HG02970 (cell line): ENCODE measurements around the gene DNAH3.
A peak's percentile ranks its signal among the peaks of the same experiment; 100 is the strongest.

Source experiments
- ATAC-seq: cut with Tn5 transposase; IDR thresholded peaks from one replicate; pipeline ENCODE4 v1.9.1; 2021; ENCODE audit warnings: mild to moderate bottlenecking, moderate library complexity, moderate number of reproducible peaks; ENCODE audit not compliant: unreplicated experiment, low FRiP score

The DNAH3 gene

DNA sequence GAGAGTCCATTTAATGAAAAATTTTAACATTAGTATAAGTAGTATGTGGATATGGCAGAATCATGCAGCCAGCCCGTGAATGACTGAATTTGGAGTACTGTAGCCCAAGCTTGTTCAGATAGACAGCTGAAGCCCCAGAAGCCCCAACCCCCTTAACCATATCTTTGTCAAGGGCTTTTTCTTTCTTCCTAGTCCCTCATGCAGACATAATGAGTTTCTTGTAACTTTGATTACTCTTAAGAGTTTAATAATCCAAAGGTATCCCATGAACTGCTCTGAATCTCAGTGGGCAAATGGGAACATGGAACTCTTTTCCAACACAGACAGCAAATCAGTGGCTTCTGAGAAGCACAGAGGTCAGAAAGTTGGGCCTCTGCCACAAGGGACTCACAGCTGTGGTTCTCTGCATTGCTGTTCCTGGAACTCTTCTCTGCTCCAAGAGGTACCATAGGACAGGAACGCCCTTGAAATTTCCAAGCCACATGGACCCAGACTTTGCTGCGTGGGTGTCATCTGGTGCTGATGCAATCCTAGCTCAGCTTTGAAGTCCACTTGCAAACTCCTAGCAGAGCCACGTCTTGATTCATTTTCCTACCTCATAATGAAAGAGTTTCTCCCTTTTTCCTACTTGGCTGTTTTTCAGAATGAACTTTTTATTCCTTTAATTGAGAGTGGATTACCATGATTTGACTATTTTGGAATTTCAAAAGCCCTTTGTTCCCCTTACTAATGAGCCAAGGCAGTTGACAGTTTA is 232.0 kb downstream of the DNAH3 start:
- ATAC-seq: no peak

DNA sequence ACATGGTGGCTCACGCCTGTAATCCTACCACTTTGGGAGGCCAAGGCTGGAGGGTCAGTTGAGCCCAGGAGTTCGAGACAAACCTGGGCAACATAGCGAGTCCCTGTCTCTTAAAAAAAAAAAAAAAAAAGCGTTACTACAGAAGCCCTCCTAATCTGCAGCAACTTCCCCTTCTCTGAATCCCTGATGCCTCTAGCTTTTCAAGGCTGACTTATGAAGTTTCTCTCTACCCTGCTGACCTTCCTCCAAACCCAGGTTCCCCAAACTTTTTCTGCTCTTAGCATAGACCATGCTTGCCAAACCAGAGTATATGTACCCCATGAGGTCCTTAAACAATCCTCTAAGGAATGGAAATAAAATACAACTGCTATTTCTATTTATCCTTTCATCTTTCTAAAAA is 233.7 kb downstream of the DNAH3 start:
- no peak for ATAC-seq

DNA sequence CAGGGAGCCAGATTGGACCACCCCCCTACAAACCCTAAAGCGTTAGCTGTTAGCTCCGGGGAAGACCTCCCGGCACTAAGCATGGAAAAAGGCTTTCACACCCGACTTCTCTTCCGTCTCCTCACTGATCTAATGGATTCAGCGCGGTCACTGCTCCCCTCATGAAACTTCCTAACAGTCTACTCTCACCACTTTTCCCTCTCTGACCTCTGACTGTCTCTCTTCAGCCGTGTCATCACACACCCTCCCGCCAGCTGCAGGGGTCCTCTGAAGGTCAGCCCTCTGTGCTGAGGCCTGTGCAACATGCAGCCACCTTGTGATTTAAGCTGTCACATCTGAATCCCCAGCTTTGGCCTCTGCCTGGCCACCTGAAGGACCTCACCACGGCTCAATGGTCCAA is 234.4 kb downstream of the DNAH3 start:
- no peak for ATAC-seq

DNA sequence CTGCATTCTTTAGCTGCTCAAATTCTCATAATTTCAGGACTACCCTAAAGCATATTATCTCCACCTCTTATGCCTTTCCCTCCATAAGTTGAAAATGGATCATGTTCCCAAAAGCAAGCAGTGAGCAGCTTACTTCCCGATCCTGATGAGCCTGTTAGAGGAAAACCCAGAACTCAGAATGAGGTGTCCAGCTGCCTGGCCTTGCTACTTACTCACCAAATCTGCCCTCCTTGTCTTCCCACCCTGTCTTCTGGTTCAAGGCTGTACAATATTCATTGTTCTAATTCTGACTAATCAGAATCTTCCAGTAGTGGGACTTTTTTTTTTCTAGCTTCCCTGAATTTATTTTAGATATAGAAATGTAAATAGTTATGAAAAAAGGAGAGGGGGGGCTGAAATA is 239.3 kb downstream of the DNAH3 start:
- no peak for ATAC-seq

DNA sequence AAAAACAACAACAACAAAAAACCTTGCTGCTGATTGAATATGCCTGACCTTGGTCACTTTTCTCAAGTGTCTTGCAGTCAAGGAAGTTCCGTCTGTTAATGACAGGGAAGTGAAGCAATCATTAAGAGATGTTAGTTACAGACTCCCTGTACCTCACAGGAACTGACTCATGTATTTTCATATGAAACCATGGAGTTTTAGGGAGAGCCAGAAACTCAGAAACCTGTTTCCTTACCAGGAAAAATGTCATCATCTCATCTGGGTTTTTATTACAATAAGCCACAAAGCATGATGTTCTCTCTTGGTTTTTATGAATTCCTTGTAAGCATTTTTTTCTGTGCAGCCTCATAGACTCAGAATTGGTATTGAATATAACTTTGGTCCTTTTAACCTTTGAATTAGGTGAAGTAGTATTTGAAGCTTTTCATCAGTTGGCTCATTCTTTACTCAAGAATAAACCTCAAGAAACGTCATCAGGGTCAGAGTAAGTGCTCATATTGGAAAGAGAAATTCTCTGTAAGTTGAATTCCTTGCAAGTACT is 239.8 kb downstream of the DNAH3 start:
- no peak for ATAC-seq

DNA sequence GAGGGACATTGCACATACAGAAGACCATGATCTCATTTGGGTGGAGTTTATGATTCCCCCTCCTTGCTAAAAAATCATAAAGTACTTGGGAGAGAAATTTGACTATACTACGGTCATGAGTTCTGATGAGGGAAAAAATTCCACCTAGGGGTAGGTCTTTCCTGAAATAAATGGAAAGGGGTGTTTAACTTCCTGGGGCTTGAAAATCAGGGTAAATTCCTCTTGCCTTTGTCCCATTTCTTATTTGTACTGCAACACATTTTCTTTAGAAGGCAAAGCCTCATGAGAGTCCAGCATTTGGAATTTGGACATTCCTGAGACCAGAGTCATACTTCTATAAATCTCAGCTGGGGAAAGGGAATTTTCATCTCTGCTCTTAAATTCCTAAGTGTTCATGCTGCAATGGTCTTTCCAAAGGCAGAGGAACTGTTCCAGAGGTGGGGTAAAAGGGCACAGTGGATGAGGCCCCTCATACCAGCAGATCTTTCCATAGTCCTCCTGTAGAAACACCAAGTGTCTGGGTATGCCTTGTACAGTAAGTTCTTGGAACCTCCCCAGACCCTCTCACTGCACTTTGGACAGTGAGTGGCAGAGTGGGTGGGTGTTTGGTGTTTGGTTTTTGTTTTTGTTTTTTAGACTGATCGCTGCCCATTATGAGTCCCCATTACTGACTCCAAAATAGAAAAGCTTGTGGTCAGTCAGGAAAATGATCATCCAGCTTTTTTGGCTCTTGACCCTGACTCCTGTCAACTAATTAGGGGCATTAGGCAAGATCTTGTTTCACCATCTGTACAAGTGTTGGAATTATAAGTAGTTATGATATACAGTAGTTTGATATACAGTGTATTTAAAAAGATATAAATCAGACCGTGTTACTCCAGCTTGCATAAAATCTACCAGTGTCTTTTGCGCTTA is 244.0 kb downstream of the DNAH3 start:
- no peak for ATAC-seq

DNA sequence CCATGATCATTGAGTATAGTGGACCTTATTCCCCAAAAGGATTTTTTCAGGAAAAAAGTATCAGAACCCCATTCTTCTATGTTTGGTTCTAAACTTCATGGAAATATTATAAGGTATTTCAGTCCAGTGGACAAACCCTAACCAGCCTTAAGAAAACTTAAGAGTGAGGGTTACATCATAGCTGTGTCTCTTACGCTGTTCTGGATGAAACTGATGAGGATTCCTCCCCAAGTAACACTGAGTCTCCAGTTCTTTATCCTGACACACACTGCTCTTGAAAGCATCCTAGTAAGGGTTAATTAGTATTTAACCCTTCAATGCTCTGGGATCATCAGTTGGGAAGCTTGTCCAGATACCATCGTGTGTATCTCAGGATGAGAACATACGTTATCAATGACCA is 245.1 kb downstream of the DNAH3 start:
- ATAC-seq: no peak

DNA sequence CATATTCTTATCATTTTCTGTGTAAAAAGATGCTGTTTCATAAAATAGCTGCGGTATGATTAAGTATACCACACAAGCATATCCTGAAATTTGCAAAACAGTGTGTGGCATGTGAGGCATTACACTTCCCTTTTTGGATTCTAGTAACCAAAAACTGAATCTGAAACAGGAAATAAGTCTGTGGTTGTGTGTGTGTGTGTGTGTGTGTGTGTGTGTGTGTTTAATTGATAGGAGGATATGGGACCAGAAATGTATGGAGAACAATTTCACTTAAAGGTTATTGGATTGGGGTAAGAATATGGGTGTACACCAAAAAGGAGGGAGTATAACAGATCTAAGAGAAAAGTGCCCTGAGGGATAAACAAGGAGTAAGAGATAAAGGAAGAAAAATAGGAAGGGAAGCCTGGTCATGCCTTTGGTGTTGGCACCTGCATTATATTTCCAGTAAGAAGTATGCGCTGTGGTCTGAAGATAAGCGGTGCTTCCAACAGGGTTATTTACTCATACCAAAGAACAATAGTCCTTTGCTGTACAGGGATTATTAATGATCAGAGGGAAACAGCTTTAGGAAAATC is 246.1 kb downstream of the DNAH3 start:
- no peak for ATAC-seq

DNA sequence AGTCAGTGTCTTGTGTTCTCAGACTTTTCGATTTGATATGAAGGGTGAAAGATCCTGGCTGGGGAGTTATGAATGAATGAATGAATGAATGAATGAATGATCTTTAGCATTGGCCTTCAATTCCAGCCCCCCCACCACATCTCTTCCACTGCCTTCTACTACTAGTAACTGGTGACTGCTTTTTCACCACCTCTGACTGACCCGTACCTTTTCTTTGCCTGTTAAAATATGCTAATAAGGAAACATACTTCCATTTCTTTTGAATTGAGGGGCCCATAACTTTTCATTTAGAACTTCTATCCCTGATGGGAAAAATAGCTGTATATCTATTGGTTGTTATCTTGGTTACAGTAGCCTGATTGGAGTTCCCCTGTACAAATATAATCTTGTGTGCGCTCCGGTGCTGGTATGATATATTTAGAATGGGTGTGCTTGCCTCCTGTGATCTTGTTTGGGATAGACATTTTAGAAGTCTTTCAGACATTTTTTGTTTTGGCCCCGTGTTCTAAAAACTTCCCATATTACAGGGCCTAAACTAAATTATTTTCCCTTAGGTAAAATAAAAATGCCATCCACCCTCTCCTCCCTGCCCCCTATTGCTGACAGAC is 246.6 kb downstream of the DNAH3 start:
- no peak for ATAC-seq

DNA sequence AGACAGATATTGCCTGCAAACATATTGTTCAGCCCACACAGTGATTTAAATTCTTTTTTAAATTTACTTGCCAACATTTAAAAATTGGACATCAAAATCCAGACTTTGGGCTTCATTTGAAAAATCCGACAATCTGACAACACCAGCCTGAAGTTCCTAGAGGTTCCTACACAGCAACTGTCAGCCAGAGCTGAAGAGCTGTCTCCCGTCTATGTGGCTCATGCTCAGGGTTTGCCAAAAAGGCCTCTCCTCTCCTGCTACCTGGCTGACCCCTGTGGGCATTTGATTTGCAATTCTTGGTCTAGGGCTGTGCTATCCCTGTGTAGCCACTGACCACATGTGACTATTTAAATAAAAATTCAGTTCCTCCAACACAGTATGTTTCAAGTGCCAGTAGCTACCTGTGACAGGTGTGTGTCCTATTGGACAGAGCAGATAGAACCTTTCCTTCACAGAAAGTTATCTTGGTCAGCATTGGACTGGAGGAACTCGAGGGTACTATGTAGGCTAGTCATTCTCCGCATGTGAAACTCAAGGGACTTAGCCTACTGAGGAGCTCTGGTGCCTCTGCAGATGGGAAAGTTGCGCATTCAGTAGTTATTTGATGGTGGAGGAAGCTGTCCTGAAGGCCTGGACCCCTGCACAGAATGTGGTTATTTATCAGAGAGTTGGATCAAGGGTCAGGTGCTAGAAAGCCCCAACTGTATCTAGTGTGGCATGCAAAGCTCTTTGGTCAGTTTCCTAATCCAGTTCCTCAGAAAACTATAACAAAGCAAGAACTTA is 247.3 kb downstream of the DNAH3 start:
- ATAC-seq: no peak

DNA sequence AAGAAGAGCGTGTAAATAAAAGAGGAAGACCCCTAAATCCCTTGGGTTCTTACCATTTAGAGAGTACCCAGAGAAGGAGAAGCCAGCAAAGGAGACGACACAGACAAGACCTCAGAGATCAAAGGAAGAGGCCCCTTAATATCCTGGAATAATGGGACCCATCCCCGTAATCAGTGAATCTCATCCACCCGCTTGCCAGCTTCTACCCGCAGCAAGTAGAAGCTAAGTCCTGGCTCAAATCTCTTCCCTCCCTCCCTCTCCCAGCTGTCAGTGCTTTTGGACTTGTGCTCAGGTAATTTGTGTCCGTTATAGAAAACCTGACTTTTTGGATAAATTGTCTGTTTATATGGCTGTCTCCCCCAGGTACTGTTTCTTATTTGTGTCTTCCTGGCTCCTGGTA is 248.2 kb downstream of the DNAH3 start:
- ATAC-seq: no peak

DNA sequence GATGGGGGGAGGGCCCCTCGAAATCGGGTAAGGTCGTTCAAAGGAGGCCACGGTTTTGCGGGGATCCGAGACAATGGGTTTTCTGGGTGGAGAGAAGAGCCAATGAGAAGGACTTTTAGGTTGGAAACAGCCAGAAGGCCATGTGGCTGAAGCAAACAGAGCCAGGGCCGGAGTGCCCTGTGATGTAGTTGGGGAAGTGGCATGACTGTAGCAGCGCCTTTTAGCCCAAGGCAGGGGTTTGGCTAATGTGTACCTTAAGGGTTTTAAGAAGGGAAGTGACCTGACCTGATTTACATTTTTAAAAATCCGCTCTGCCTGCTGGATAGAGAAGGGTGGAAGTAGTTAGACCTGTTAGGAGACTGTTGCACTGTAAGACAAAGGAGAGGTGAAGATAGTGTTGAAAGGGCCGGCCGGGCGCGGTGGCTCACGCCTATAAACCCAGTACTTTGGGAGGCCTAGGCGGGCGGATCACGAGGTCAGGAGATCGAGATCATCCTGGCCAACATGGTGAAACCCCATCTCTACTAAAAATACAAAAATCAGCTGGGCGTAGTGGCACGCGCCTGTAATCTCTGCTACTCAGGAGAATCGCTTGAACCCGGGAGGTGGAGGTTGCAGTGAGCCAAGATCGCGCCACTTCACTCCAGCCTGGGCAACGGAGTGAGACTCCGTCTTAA is 249.1 kb downstream of the DNAH3 start:
- ATAC-seq: no peak

DNA sequence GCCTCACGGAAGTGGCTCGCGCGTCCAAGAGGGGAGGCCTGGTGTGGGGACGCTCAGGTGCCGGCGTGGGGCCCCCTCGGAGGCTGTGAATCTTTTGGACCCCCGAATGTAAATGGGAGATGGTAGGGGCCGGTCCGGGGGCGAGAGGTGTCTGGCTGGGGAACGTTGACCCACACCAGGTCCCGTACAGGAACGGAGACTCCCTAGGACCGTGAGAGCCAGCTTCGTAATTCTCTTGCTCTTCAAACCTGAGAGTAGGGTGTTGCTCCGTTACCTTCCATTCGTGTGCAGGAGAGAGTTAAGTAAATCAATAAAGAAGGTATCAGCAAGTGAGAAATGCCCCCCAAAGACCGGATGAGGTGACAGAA is 249.6 kb downstream of the DNAH3 start:
- ATAC-seq: no peak

DNA sequence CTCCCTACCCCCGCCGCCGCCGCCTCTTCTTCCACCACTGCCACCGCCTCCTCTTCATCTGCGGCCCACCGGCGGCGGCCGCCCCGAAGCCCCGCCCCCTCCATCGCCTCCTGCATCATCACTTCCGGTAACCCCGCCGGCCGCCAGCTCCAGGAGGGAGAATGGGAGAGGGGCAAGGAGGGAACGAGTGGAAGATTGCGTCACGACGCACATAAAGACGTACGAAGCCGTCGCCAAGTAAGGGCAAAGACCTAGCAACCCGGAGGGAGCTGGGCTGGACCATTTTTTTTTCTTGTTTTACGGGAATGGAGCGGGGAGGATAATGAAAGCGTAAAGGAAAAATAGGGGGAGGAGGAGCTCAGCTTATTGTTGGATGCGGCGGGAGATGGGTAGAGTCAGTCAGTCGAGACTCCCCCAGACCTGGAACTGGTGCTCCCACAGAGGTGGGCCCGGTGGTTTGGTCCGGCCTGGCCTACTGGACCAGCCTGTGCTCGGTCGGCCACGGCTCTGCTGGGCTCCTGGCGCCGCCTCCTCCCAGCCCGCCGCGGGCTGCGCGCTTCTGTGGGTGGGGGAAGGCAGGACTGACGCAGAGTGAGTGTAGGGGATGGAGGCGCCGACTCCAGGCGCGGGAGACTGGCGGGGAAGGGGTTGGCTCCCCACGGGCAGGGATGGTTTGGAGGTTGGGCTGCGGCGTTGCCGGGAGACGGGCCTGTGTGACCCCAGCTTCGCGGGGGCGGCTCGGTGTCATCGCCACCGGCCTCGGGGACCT is 250.2 kb downstream of the DNAH3 start, which contains the start of the genes DCUN1D3 and LYRM1:
Gene DCUN1D3 (minus strand): TSS at position 60 of the 769 bp plus-strand sequence. CDS start 37,820 bp downstream, outside the sequence.
Gene LYRM1 (plus strand): TSS at position 473 of the 769 bp plus-strand sequence. CDS start 14,785 bp downstream, outside the sequence.
- ATAC-seq: peak; percentile 59

DNA sequence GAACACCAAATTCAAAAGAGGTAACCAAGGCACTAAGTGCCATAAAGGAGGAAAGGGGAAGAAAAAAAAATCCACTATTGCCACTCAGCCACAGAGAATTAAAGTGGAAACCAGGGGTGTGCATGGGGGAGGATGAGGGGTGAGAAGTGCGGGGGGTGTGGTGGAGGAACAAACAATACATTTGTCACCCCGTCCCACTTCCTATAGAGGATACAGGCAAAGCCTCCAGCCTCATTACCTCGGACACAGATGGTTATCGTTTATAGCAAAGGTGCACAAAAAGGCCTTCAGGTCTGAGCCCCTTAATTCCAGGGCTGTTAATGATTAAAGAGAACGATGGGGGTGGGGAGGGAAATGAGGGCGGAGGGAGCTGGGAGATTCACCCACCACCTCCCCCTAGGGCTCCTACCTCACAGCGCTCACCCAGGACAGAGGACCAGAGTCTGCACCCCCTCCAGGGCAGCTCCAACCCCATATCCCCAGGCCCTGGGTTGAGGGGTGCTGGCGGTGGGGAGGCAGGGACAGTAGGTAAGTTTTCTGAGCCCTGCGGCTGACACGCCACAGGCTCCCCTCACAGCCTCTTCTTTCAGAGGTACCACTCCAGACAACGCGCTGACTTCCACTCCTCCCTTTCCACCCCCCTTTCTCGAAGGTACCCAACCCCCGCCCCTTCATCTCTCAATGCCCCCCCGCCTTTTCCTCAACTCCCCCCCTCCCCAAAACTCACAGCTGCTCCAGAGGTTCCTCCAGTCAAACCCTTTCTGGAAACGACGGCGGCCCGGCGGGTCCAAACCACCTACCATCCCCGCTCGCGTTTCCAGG is 251.0 kb downstream of the DNAH3 start:
- no peak for ATAC-seq

DNA sequence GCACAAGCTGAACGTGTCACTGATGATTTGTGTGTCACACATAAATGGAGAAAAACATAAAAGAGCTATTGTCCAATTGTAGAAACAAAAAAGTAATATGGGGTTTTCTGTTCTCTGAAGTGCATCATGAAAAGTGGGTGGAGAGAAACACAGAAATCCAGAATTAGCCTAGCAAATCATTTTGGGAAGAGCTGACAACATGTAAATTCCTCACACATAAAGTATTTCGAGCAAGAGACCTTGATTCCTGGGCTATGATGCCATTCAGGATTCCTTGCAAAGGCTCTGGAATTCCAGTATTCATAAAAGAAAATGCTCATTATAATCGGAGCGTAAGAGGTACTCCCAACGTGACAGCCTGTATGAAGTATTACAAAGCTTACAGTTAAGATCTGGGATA is 251.6 kb downstream of the DNAH3 start:
- ATAC-seq: no peak

DNA sequence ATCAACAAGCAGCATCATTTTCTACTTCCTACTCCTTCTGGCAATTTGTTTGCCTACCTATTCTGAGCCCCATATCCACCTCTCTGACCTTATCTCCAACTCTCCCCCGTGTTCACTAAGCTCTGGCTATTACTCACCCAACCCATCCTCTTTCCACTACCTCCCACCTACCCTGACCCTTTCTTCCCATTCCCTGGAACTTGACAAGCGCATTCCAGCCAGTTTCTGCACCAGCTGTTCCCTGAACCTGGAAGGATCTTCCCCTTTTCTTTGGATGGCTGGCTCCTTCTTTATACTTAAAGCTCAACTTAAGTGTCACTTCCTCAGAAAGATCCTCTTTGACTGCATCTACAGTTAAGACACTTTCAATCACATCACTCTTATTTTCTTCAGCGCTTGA is 252.7 kb downstream of the DNAH3 start:
- ATAC-seq: no peak
